Loucy (cell line): ENCODE measurements around the gene ZNF438.

Source experiments
- EZH2phosphoT487 ChIP-seq: fragments of 200-600 bp; IDR thresholded peaks from 2 replicates; pipeline ENCODE4 v1.6.1; 2018; ENCODE audit warnings: antibody characterized with exemption, mild to moderate bottlenecking, moderate library complexity, borderline replicate concordance
- TF ChIP-seq, protein P1 (sequence below): fragments of 200-600 bp; sonication (generic); conservative IDR thresholded peaks from 2 replicates; pipeline ENCODE4 v1.5.1; 2014; ENCODE audit warnings: mild to moderate bottlenecking, antibody characterized with exemption, low read length

DNA sequence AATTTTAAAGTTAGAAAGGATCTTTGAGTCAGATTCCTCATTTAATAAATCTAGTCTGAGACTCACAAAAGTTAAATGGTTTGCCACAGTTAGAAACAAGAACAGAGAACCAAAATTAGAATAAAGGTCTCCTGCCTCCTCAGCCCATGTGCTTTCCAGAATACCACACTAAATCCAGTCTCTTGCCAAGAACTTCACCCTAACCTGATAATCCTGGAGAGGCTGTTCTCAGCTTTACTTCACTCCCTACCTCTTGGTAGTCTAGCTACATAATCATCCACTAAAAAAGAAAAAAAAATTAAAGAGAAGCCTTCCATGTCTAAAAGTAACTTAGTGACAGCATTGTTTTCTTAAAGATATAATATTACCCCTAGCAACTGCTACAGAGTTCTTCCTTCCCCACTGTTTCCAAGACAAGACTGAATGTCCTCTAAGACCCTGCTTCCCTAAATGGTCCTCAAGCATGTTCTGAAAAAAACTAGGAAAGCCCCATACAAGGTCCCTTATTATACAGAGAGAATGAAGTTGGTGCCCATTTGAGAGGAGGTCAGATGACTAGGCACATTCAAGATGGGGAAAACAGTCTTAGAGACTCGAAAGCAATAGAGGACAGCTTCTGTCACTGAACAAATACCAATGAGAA is 56.8 kb downstream of the ZNF438 start:
- TF ChIP-seq, protein P1, sequence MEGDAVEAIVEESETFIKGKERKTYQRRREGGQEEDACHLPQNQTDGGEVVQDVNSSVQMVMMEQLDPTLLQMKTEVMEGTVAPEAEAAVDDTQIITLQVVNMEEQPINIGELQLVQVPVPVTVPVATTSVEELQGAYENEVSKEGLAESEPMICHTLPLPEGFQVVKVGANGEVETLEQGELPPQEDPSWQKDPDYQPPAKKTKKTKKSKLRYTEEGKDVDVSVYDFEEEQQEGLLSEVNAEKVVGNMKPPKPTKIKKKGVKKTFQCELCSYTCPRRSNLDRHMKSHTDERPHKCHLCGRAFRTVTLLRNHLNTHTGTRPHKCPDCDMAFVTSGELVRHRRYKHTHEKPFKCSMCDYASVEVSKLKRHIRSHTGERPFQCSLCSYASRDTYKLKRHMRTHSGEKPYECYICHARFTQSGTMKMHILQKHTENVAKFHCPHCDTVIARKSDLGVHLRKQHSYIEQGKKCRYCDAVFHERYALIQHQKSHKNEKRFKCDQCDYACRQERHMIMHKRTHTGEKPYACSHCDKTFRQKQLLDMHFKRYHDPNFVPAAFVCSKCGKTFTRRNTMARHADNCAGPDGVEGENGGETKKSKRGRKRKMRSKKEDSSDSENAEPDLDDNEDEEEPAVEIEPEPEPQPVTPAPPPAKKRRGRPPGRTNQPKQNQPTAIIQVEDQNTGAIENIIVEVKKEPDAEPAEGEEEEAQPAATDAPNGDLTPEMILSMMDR, result no peak
- TF ChIP-seq EZH2phosphoT487, result no peak
